K562 (cell line): ENCODE results near the gene PTPN1. TPM values are rescaled to one million over a fixed set of nuclear protein-coding genes. Genes with fewer than 3 reads are reported as not detected.

Experiments
- ATAC-seq: fragments of 200-7000 bp; cut with Tn5 transposase; 3 replicates; pipeline ENCODE4 v1.9.1; 2020; ENCODE audit warnings: moderate library complexity
- BruUV-seq: library from RNA; stranded (reverse); fragments of 400-500 nt; replicated peaks from 2 replicates; lab custom pipeline; 2021; lab: Mats Ljungman, UMichigan
- CTCF ChIA-PET: fragments of 300-600 bp; formaldehyde crosslinking; extraction: SDS; loops from one replicate; lab custom pipeline; 2021; ENCODE audit warnings: low intra/inter-chr PET ratio; lab: Yijun Ruan, JAX
- POLR2A ChIA-PET: fragments of 300-600, 350-650 bp; sonication (Branson Sonifier 250); formaldehyde crosslinking; extraction: SDS; loops from one replicate; lab custom pipeline; 2021; ENCODE audit warnings: antibody characterized with exemption, inconsistent platforms; lab: Yijun Ruan, JAX
- DNase-seq, 4 experiments: peaks; one replicate each; pipeline versions ENCODE4 v3.0.0 to v3.0.0-alpha.2; 2011 to 2018; ENCODE audit warnings: low spot score in 3 of 4, mixed read lengths in 3 of 4; ENCODE audit errors: extremely low read depth in 1 of 4
- FAIRE-seq: peaks from 2 replicates; lab custom pipeline; 2011; peaks lifted over from hg19 to GRCh38; lab: Jason Lieb, UNC
- H2AFZ ChIP-seq: 2 replicates; pipeline ENCODE4 v1.6.0; 2011; ENCODE audit warnings: low read depth, low read length, control low read depth, inconsistent platforms
- H3K27ac ChIP-seq: fragments of 200-600 bp; 3 replicates; pipeline ENCODE4 v1.8.0; 2011; ENCODE audit warnings: low read depth, mild to moderate bottlenecking, control low read depth, inconsistent platforms, low read length, moderate library complexity, mixed read lengths; ENCODE audit errors: extremely low read depth
- H3K27me3 ChIP-seq, 2 experiments: fragments of 300-600 bp in 1 of 2; 2 replicates in 1 of 2; 3 replicates in 1 of 2; pipeline versions ENCODE4 v1.6.0 to v1.8.0; 2011; ENCODE audit warnings: inconsistent platforms in 2 of 2, low read length in 2 of 2, mild to moderate bottlenecking in 1 of 2, mixed read lengths in 1 of 2, moderate library complexity in 1 of 2; ENCODE audit not compliant: control insufficient read depth in 2 of 2, insufficient read depth in 2 of 2
- H3K36me3 ChIP-seq: fragments of 300-600 bp; 3 replicates; pipeline ENCODE4 v1.8.0; 2011; ENCODE audit warnings: mild to moderate bottlenecking, low read length, inconsistent platforms; ENCODE audit not compliant: control insufficient read depth, insufficient read depth
- H3K4me1 ChIP-seq, 2 experiments: fragments of 200-600 bp in 1 of 2; replicated peaks in 1 of 2; 2 replicates in 1 of 2; 3 replicates in 1 of 2; pipeline versions ENCODE4 v1.5.1 to v1.8.0; 2011; ENCODE audit warnings: inconsistent platforms in 2 of 2, low read length in 2 of 2, mild to moderate bottlenecking in 1 of 2, mixed read lengths in 1 of 2, moderate library complexity in 1 of 2; ENCODE audit not compliant: control insufficient read depth in 2 of 2, insufficient read depth in 2 of 2
- H3K4me2 ChIP-seq: 2 replicates; pipeline ENCODE4 v1.6.1; 2011; ENCODE audit warnings: low read length, control low read depth, inconsistent platforms, mixed read lengths; ENCODE audit not compliant: insufficient read depth
- H3K4me3 ChIP-seq: fragments of 200-600 bp; sonication (generic), shearing (Covaris generic); 2 replicates; pipeline ENCODE4 v1.5.1; 2016; ENCODE audit warnings: control low read depth, inconsistent platforms
- H3K79me2 ChIP-seq: fragments of 200-600 bp; 3 replicates; pipeline ENCODE4 v1.8.0; 2011; ENCODE audit warnings: low read length, inconsistent platforms; ENCODE audit not compliant: control insufficient read depth, insufficient read depth
- H3K9ac ChIP-seq, 2 experiments: 2 replicates each; pipeline versions ENCODE4 v1.6.0 to v1.6.1; 2011; ENCODE audit warnings: low read depth in 2 of 2, low read length in 2 of 2, control low read depth in 1 of 2, inconsistent platforms in 1 of 2, mild to moderate bottlenecking in 1 of 2, mixed read lengths in 1 of 2; ENCODE audit not compliant: insufficient read depth in 1 of 2
- H3K9me1 ChIP-seq: one replicate; pipeline ENCODE4 v1.6.0; 2011; ENCODE audit warnings: inconsistent platforms, mild to moderate bottlenecking, low read length, moderate library complexity; ENCODE audit not compliant: control insufficient read depth, insufficient read depth
- H3K9me3 ChIP-seq: replicated peaks from 2 replicates; pipeline ENCODE4 v1.5.1; 2011; ENCODE audit warnings: low read depth, low read length, inconsistent platforms; ENCODE audit not compliant: control insufficient read depth, insufficient read depth
- H4K20me1 ChIP-seq: replicated peaks from 2 replicates; pipeline ENCODE4 v1.6.1; 2011; ENCODE audit warnings: low read length, inconsistent platforms, mixed read lengths; ENCODE audit not compliant: control insufficient read depth, insufficient read depth
- DACH1 ChIP-seq: fragments of 450-650 bp; IDR thresholded peaks from 2 replicates; pipeline ENCODE4 v1.6.1; 2018; ENCODE audit not compliant: partially characterized antibody
- POLR2G ChIP-seq: fragments of 200-400 bp; formaldehyde crosslinking; IDR thresholded peaks from 2 replicates; pipeline ENCODE4 v1.6.1; 2017; ENCODE audit warnings: low read depth, mild to moderate bottlenecking, antibody characterized with exemption, low read length, moderate library complexity
- RBM22 ChIP-seq: fragments of 200-400 bp; formaldehyde crosslinking; IDR thresholded peaks from 2 replicates; pipeline ENCODE4 v1.6.1; 2018; ENCODE audit warnings: low read length, low read depth; ENCODE audit not compliant: poor library complexity, severe bottlenecking
- WGBS: fragments of 100-300 bp; shearing (Covaris generic); methylation state at CpG from one replicate; pipeline ENCODE4 v1.1.6; 2016; ENCODE audit warnings: low coverage, mixed read lengths; ENCODE audit not compliant: insufficient coverage; ENCODE audit errors: missing lambda C conversion rate; 5-methylcytosine and 5-hydroxymethylcytosine counted together
- in situ Hi-C: fragments of 300-500 bp; cut with MboI; formaldehyde crosslinking; loops from 4 replicates; pipeline ENCODE4 v1.15.0; 2018; ENCODE audit warnings: inconsistent platforms, mixed read lengths
- intact Hi-C: fragments of 100-400 bp; cut with micrococcal nuclease; formaldehyde crosslinking; loops from 2 replicates; pipeline ENCODE4 v1.14.2; 2022
- polyA plus RNA-seq, 8 experiments: library from polyadenylated mRNA; depleted of rRNA in 4 of 8; stranded (reverse) in 5 of 8; unstranded in 3 of 8; fragments of >200 nt; fragmentation: Nextera tagmentation in 2 of 8; fragmentation: Illumina TruSeq in 1 of 8; extraction: Ambion mirVana in 2 of 8; extraction: Trizol in 1 of 8; gene quantifications; 2 replicates each; pipeline versions ENCODE4 v1.2.1 to v1.2.3, GENCODE V29; 2011 to 2014; ENCODE audit warnings: inconsistent platforms in 1 of 8, missing spikeins in 1 of 8
- total RNA-seq, 7 experiments: library from RNA; depleted of rRNA in 6 of 7; stranded (reverse); fragments of >200 nt in 6 of 7; fragmentation: Illumina TruSeq in 2 of 7; extraction: Trizol in 2 of 7; gene quantifications; 2 replicates each; pipeline versions ENCODE4 v1.2.1 to v1.2.3, GENCODE V29; 2011 to 2021; ENCODE audit warnings: low replicate concordance in 1 of 7
- TF ChIP-seq, protein P1 (sequence below): IDR thresholded peaks from 3 replicates; pipeline ENCODE4 v1.6.1; 2011; ENCODE audit warnings: borderline replicate concordance, mild to moderate bottlenecking; ENCODE audit not compliant: insufficient read length, insufficient read depth
- TF ChIP-seq, protein P2 (sequence below): sonication (generic); formaldehyde crosslinking; IDR thresholded peaks from 2 replicates; pipeline ENCODE4 v1.8.1; 2023; ENCODE audit warnings: mild to moderate bottlenecking, missing genetic modification reagents
- TF ChIP-seq, protein P3 (sequence below), 3 experiments: fragments of 200-800 bp in 1 of 3; fragments of 250-450 bp in 1 of 3; fragments of 450-650 bp in 1 of 3; sonication (Bioruptor Pico) in 1 of 3; sonication (Bioruptor generic) in 1 of 3; formaldehyde crosslinking in 1 of 3; IDR thresholded peaks; 2 replicates each; pipeline versions ENCODE4 v1.6.1 to v1.8.0; 2016 to 2022; ENCODE audit warnings: mild to moderate bottlenecking in 2 of 3, missing genetic modification characterization in 2 of 3, missing compliant biosample characterization in 1 of 3, moderate library complexity in 1 of 3

PTPN1 gene
- total and polyA plus RNA-seq, 9 of the 15 experiments (the other 6 are each of a cell fraction or from before 2014, with no cell fraction given): 11.0 to 85.3 (median 54.0) TPM

DNA sequence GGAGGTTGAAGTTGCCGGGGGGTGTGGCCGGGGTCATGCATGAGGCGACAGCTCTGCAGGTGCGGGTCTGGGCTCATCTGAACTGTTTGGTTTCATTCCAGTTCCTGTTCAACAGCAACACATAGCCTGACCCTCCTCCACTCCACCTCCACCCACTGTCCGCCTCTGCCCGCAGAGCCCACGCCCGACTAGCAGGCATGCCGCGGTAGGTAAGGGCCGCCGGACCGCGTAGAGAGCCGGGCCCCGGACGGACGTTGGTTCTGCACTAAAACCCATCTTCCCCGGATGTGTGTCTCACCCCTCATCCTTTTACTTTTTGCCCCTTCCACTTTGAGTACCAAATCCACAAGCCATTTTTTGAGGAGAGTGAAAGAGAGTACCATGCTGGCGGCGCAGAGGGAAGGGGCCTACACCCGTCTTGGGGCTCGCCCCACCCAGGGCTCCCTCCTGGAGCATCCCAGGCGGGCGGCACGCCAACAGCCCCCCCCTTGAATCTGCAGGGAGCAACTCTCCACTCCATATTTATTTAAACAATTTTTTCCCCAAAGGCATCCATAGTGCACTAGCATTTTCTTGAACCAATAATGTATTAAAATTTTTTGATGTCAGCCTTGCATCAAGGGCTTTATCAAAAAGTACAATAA lies 72.5 kb downstream of the PTPN1 start:
- Histone ChIP-seq H2AFZ (no peak overlapping the region), H3K9me1 (no peaks in the 10 kb centered on the region), H3K4me1 (peaks cover 0 to 15% of the 10 kb centered on the region in 2 experiments; a peak in 1 of 5 replicates), H3K36me3 (peaks cover 99% of the 10 kb centered on the region), H3K79me2 (no peaks in the 10 kb centered on the region), H4K20me1 (0 out of 2 replicates have a peak, but pooled peaks cover 3% of the 10 kb centered on the region), H3K4me2 (no peak overlapping the region), H3K9ac (no peak overlapping the region), H3K4me3 (no peak overlapping the region), H3K9me3 (no peaks in the 10 kb centered on the region), H3K27me3 (no peaks in the 10 kb centered on the region), H3K27ac (no peak overlapping the region)
- ATAC-seq (no peak), DNase-seq (no peak), FAIRE-seq (no peak)
- WGBS: 91% methylated on average over 16 of the region's 26 CpGs
- CTCF ChIA-PET: no interaction called here
- intact Hi-C loops (no loop called here), in situ Hi-C loops (no loop called here)
- TF ChIP-seq POLR2G: peak; percentile 67
- TF ChIP-seq, protein P1, sequence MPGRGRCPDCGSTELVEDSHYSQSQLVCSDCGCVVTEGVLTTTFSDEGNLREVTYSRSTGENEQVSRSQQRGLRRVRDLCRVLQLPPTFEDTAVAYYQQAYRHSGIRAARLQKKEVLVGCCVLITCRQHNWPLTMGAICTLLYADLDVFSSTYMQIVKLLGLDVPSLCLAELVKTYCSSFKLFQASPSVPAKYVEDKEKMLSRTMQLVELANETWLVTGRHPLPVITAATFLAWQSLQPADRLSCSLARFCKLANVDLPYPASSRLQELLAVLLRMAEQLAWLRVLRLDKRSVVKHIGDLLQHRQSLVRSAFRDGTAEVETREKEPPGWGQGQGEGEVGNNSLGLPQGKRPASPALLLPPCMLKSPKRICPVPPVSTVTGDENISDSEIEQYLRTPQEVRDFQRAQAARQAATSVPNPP: no peak
- TF ChIP-seq, protein P2, sequence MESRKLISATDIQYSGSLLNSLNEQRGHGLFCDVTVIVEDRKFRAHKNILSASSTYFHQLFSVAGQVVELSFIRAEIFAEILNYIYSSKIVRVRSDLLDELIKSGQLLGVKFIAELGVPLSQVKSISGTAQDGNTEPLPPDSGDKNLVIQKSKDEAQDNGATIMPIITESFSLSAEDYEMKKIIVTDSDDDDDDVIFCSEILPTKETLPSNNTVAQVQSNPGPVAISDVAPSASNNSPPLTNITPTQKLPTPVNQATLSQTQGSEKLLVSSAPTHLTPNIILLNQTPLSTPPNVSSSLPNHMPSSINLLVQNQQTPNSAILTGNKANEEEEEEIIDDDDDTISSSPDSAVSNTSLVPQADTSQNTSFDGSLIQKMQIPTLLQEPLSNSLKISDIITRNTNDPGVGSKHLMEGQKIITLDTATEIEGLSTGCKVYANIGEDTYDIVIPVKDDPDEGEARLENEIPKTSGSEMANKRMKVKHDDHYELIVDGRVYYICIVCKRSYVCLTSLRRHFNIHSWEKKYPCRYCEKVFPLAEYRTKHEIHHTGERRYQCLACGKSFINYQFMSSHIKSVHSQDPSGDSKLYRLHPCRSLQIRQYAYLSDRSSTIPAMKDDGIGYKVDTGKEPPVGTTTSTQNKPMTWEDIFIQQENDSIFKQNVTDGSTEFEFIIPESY: peak; percentile 53; the same call in 1 of the 2 replicates
- no peak for TF ChIP-seq DACH1
- peak; percentile 89 for TF ChIP-seq RBM22
- TF ChIP-seq, protein P3, sequence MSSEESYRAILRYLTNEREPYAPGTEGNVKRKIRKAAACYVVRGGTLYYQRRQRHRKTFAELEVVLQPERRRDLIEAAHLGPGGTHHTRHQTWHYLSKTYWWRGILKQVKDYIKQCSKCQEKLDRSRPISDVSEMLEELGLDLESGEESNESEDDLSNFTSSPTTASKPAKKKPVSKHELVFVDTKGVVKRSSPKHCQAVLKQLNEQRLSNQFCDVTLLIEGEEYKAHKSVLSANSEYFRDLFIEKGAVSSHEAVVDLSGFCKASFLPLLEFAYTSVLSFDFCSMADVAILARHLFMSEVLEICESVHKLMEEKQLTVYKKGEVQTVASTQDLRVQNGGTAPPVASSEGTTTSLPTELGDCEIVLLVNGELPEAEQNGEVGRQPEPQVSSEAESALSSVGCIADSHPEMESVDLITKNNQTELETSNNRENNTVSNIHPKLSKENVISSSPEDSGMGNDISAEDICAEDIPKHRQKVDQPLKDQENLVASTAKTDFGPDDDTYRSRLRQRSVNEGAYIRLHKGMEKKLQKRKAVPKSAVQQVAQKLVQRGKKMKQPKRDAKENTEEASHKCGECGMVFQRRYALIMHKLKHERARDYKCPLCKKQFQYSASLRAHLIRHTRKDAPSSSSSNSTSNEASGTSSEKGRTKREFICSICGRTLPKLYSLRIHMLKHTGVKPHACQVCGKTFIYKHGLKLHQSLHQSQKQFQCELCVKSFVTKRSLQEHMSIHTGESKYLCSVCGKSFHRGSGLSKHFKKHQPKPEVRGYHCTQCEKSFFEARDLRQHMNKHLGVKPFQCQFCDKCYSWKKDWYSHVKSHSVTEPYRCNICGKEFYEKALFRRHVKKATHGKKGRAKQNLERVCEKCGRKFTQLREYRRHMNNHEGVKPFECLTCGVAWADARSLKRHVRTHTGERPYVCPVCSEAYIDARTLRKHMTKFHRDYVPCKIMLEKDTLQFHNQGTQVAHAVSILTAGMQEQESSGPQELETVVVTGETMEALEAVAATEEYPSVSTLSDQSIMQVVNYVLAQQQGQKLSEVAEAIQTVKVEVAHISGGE (CRISPR knock-in tag; IDR thresholded peaks at IDR 0.05): 0 out of 6 replicates have a peak, but pooled peaks of 1 of the 3 experiments have one; percentile 9
- no TSS peak for BruUV-seq
- POLR2A ChIA-PET: interaction anchor here (0.7 kb wide), 2 partner anchors 41 to 193 kb away, joined by 3 read pairs; no protein-coding TSS in a partner anchor
